Sigmoid colon (tissue), 3 donors: ENCODE measurements around the gene DLK2.

Experiments
- CTCF ChIP-seq, 4 experiments: fragments of 450-650 bp in 3 of 4; fragments of 200-600 bp in 1 of 4; IDR thresholded peaks; one replicate each; pipeline ENCODE4 v1.5.1; 2016 to 2019; ENCODE audit warnings: antibody characterized with exemption in 4 of 4, mild to moderate bottlenecking in 3 of 4, moderate library complexity in 2 of 4
- POLR2A ChIP-seq, 2 donors: fragments of 450-650 bp; IDR thresholded peaks; one replicate each; pipeline ENCODE4 v1.6.1; 2016; ENCODE audit warnings: antibody characterized with exemption in 2 of 2, mild to moderate bottlenecking in 2 of 2, moderate library complexity in 2 of 2

DNA sequence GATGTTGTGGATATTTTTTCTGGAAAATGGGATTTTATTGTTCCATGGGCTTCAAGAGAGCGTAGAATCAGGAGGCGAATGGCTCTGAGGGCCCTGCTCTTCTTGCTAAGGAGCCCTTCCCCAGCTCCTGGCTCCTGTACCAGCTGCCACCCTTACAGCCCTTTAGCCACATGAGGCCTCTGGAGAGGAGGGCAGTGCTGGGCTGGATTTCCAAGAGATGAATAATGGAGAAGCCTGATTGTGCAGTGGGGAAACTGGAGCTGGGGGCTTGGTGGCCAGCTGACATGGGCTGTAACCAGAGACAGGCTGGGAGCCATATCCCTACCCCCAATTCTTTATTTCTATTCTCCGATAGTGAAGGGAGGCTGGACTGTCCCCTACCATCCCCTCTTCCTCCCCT, 45.6 kb upstream of the DLK2 start:
- TF ChIP-seq CTCF (IDR thresholded peaks at IDR 0.05) = no peak
- no peak for TF ChIP-seq POLR2A (IDR thresholded peaks at IDR 0.05)
